Cardiac muscle cell (in vitro differentiated cells and primary cell): ENCODE results near the gene PYGB. TPM values are rescaled to one million over a fixed set of nuclear protein-coding genes. Genes with fewer than 3 reads are reported as not detected.

Source experiments
- DNase-seq, 2 donors: peaks; one replicate each; pipeline versions ENCODE4 v3.0.0 to v3.0.0-alpha.2; 2010 to 2017; ENCODE audit warnings: low read depth in 1 of 2, low spot score in 1 of 2
- H3K27ac ChIP-seq: fragments of 200-600 bp; sonication (generic); 2 replicates; pipeline ENCODE4 v1.5.1; 2016
- H3K27me3 ChIP-seq: fragments of 200-600 bp; sonication (generic); 2 replicates; pipeline ENCODE4 v1.6.0; 2016; ENCODE audit warnings: control low read depth
- H3K36me3 ChIP-seq: fragments of 200-600 bp; sonication (generic); 2 replicates; pipeline ENCODE4 v1.5.1; 2016; ENCODE audit warnings: control low read depth
- H3K4me1 ChIP-seq: fragments of 200-600 bp; sonication (generic); 2 replicates; pipeline ENCODE4 v1.8.1; 2017; ENCODE audit warnings: low read depth, mild to moderate bottlenecking, mixed run types
- H3K4me3 ChIP-seq: fragments of 200-600 bp; sonication (generic); 2 replicates; pipeline ENCODE4 v1.5.1; 2016; ENCODE audit warnings: mild to moderate bottlenecking
- H3K9me3 ChIP-seq: fragments of 200-600 bp; sonication (generic); 2 replicates; pipeline ENCODE4 v1.5.1; 2017; ENCODE audit warnings: low read depth, mild to moderate bottlenecking, control low read depth
- CTCF ChIP-seq: IDR thresholded peaks from 2 replicates; pipeline ENCODE4 v1.5.1; 2012; ENCODE audit warnings: low read depth, mild to moderate bottlenecking, low read length
- polyA plus RNA-seq: library from polyadenylated mRNA; unstranded; fragments of >200 nt; fragmentation: Nextera tagmentation; extraction: Ambion mirVana; gene quantifications from 2 replicates; pipeline ENCODE4 v1.2.1, GENCODE V29; 2016
- total RNA-seq: library from RNA; depleted of rRNA; stranded (reverse); fragments of >200 nt; gene quantifications from 2 replicates; pipeline ENCODE4 v1.2.3, GENCODE V29; 2016

Gene PYGB
- total and polyA plus RNA-seq, 2 experiments from 2014 or later, result 192 to 243 TPM

GRCh38 chr20:25223765-25224720 is 23.8 kb upstream of the PYGB start:
- Histone ChIP-seq H3K27me3 (no peaks in the 10 kb centered on the region), H3K27ac (peak overlapping the region; percentile 70), H3K9me3 (no peaks in the 10 kb centered on the region), H3K36me3 (no peaks in the 10 kb centered on the region), H3K4me3 (no peak overlapping the region), H3K4me1 (peaks cover 31% of the 10 kb centered on the region)
- TF ChIP-seq CTCF, result no peak
- DNase-seq, result no peak

GRCh38 chr20:25224941-25225340 is 22.9 kb upstream of the PYGB start:
- Histone ChIP-seq H3K27me3 (no peaks in the 10 kb centered on the region), H3K4me1 (peaks cover 38% of the 10 kb centered on the region), H3K36me3 (no peaks in the 10 kb centered on the region), H3K27ac (no peak overlapping the region), H3K4me3 (no peak overlapping the region), H3K9me3 (no peaks in the 10 kb centered on the region)
- no peak for TF ChIP-seq CTCF
- DNase-seq, result no peak

- no peak for TF ChIP-seq CTCF
- Histone ChIP-seq H3K9me3 (no peaks in the 10 kb centered on the region), H3K27me3 (no peaks in the 10 kb centered on the region), H3K4me3 (no peak overlapping the region), H3K4me1 (peaks cover 46% of the 10 kb centered on the region), H3K36me3 (no peaks in the 10 kb centered on the region), H3K27ac (peak overlapping the region; percentile 99)
- DNase-seq, result no peak
Observed at GRCh38 chr20:25225642-25226432, 22.0 kb upstream of the PYGB start.

GRCh38 chr20:25226433-25227316 is 21.2 kb upstream of the PYGB start:
- Histone ChIP-seq H3K9me3 (no peaks in the 10 kb centered on the region), H3K27ac (peak overlapping the region; percentile 99), H3K36me3 (no peaks in the 10 kb centered on the region), H3K4me3 (no peak overlapping the region), H3K27me3 (no peaks in the 10 kb centered on the region), H3K4me1 (peaks cover 52% of the 10 kb centered on the region)
- no peak for TF ChIP-seq CTCF
- DNase-seq, result no peak

GRCh38 chr20:25227317-25227831 is 20.5 kb upstream of the PYGB start:
- no peaks in the 10 kb centered on the region for H3K36me3 ChIP-seq
- no peak overlapping the region for H3K4me3 ChIP-seq
- H3K4me1 ChIP-seq, result peaks cover 52% of the 10 kb centered on the region
- peak; percentile 79 to 87 for DNase-seq
- H3K27me3 ChIP-seq, result no peaks in the 10 kb centered on the region
- peak overlapping the region; percentile 99 for H3K27ac ChIP-seq
- H3K9me3 ChIP-seq, result no peaks in the 10 kb centered on the region
- no peak for TF ChIP-seq CTCF
